ENCODE measurements around the gene GSC2.
A peak's percentile ranks its signal among the peaks of the same experiment; 100 is the strongest.
"Not testable (repeated sequence)": the region's sequence is repeated elsewhere in the genome, so short reads cannot be mapped to it uniquely, and the experiment has no call there.

Gene GSC2

GRCh38 chr22:19178065-19178656, 28.1 kb upstream of the GSC2 start:
- DNase-seq (ENCODE audit: low read depth): peak; percentile 35

- DNase-seq (ENCODE audit: low read depth): no peak
These were observed 27.3 kb upstream of the GSC2 start for GRCh38 chr22:19177164-19178064.

GRCh38 chr22:19176732-19177131, 26.6 kb upstream of the GSC2 start:
- DNase-seq (ENCODE audit: low read depth): no peak

GRCh38 chr22:19176175-19176643, 26.1 kb upstream of the GSC2 start:
- DNase-seq (ENCODE audit: low read depth): no peak

GRCh38 chr22:19175602-19176174, 25.6 kb upstream of the GSC2 start:
- DNase-seq (ENCODE audit: low read depth): no peak

GRCh38 chr22:19175026-19175601, 25.0 kb upstream of the GSC2 start:
- DNase-seq (ENCODE audit: low read depth): no peak

- DNase-seq (ENCODE audit: low read depth): no peak
These were observed 24.3 kb upstream of the GSC2 start for GRCh38 chr22:19174106-19175025.

- DNase-seq (ENCODE audit: low read depth): no peak
These were observed 23.2 kb upstream of the GSC2 start for GRCh38 chr22:19173047-19174035.

GRCh38 chr22:19172213-19173046, 22.3 kb upstream of the GSC2 start:
- no peak for DNase-seq (ENCODE audit: low read depth)

- DNase-seq (ENCODE audit: low read depth): no peak
These were observed 19.8 kb upstream of the GSC2 start for GRCh38 chr22:19169947-19170318.

GRCh38 chr22:19169002-19169946, 19.2 kb upstream of the GSC2 start:
- DNase-seq (ENCODE audit: low read depth): no peak

- DNase-seq (ENCODE audit: low read depth): no peak
These were observed 18.2 kb upstream of the GSC2 start for GRCh38 chr22:19168088-19168890.

GRCh38 chr22:19167106-19167869, 17.2 kb upstream of the GSC2 start:
- DNase-seq (ENCODE audit: low read depth): no peak

GRCh38 chr22:19166421-19166820, 16.3 kb upstream of the GSC2 start:
- no peak for DNase-seq (ENCODE audit: low read depth)

GRCh38 chr22:19164425-19164824, 14.3 kb upstream of the GSC2 start:
- DNase-seq (ENCODE audit: low read depth): no peak

GRCh38 chr22:19158649-19159048, 8.6 kb upstream of the GSC2 start:
- not testable (repeated sequence) for DNase-seq (ENCODE audit: low read depth)

- not testable (repeated sequence) for DNase-seq (ENCODE audit: low read depth)
These were observed 6.0 kb upstream of the GSC2 start for GRCh38 chr22:19156109-19156508.
